CD4-positive, alpha-beta T cell treated with Interleukin-17A for 4 hours (primary cell): ENCODE results near the gene MARCO.

Source experiments
- DNase-seq: peaks from one replicate; pipeline ENCODE4 v3.0.0-alpha.2; 2020; ENCODE audit warnings: mixed read lengths

MARCO gene

GRCh38 chr2:118942031-118942430 lies at the start of gene MARCO:
Gene MARCO (plus strand): TSS chr2:118942194. CDS start chr2:118942301, 107 bp downstream.
- no peak for DNase-seq

- no peak for DNase-seq
Measured at GRCh38 chr2:118893100-118893499, 48.9 kb upstream of the MARCO start.

GRCh38 chr2:118902266-118903028 lies 39.5 kb upstream of the MARCO start:
- peak; percentile 18 for DNase-seq

- peak; percentile 9 for DNase-seq
Measured at GRCh38 chr2:118903029-118903351, 39.0 kb upstream of the MARCO start.

- no peak for DNase-seq
Measured at GRCh38 chr2:118903551-118904479, 38.2 kb upstream of the MARCO start.

GRCh38 chr2:118905206-118905605 lies 36.8 kb upstream of the MARCO start:
- no peak for DNase-seq

GRCh38 chr2:118906186-118906585 lies 35.8 kb upstream of the MARCO start:
- DNase-seq = no peak

- no peak for DNase-seq
Measured at GRCh38 chr2:118907759-118908158, 34.2 kb upstream of the MARCO start.

GRCh38 chr2:118909191-118909590 lies 32.8 kb upstream of the MARCO start:
- DNase-seq = no peak

GRCh38 chr2:118911166-118911856 lies 30.7 kb upstream of the MARCO start:
- DNase-seq = no peak

GRCh38 chr2:118911936-118912335 lies 30.1 kb upstream of the MARCO start:
- no peak for DNase-seq

GRCh38 chr2:118913131-118913802 lies 28.7 kb upstream of the MARCO start:
- no peak for DNase-seq

GRCh38 chr2:118913803-118914645 lies 28.0 kb upstream of the MARCO start:
- no peak for DNase-seq

- DNase-seq = no peak
Measured at GRCh38 chr2:118914721-118915453, 27.1 kb upstream of the MARCO start.

GRCh38 chr2:118918017-118918416 lies 24.0 kb upstream of the MARCO start:
- no peak for DNase-seq

- no peak for DNase-seq
Measured at GRCh38 chr2:118921646-118922045, 20.3 kb upstream of the MARCO start.

GRCh38 chr2:118922254-118922653 lies 19.7 kb upstream of the MARCO start:
- no peak for DNase-seq

- no peak for DNase-seq
Measured at GRCh38 chr2:118923371-118923770, 18.6 kb upstream of the MARCO start.

- DNase-seq = no peak
Measured at GRCh38 chr2:118925476-118925875, 16.5 kb upstream of the MARCO start.

- DNase-seq = no peak
Measured at GRCh38 chr2:118925981-118926380, 16.0 kb upstream of the MARCO start.

GRCh38 chr2:118929059-118929458 lies 12.9 kb upstream of the MARCO start:
- DNase-seq = no peak
